Glutamatergic neuron (in vitro differentiated cells): ENCODE results near the gene DHDDS. TPM values are rescaled to one million over a fixed set of nuclear protein-coding genes. Genes with fewer than 3 reads are reported as not detected.
A peak's percentile ranks its signal among the peaks of the same experiment; 100 is the strongest.

Source experiments
- DNase-seq: peaks from one replicate; pipeline ENCODE4 v3.0.0; 2022
- H3K27ac Mint-ChIP-seq: one replicate; pipeline ENCODE4 v1.8.0; 2020; ENCODE audit warnings: mild to moderate bottlenecking, mixed read lengths, inconsistent platforms; ENCODE audit not compliant: unreplicated experiment
- H3K27me3 Mint-ChIP-seq: one replicate; pipeline ENCODE4 v1.8.0; 2020; ENCODE audit warnings: mild to moderate bottlenecking, moderate library complexity, mixed read lengths, inconsistent platforms; ENCODE audit not compliant: unreplicated experiment
- H3K36me3 Mint-ChIP-seq: one replicate; pipeline ENCODE4 v1.8.0; 2020; ENCODE audit warnings: mild to moderate bottlenecking, mixed read lengths, inconsistent platforms; ENCODE audit not compliant: unreplicated experiment
- H3K4me1 Mint-ChIP-seq: one replicate; pipeline ENCODE4 v1.8.0; 2020; ENCODE audit warnings: mild to moderate bottlenecking, low read depth, mixed read lengths, inconsistent platforms; ENCODE audit not compliant: unreplicated experiment
- H3K4me3 Mint-ChIP-seq: one replicate; pipeline ENCODE4 v1.8.0; 2020; ENCODE audit warnings: mild to moderate bottlenecking, mixed read lengths, inconsistent platforms; ENCODE audit not compliant: unreplicated experiment
- H3K9me3 Mint-ChIP-seq: one replicate; pipeline ENCODE4 v1.8.0; 2020; ENCODE audit warnings: mild to moderate bottlenecking, moderate library complexity, mixed read lengths, inconsistent platforms; ENCODE audit not compliant: unreplicated experiment
- total RNA-seq: library from RNA; stranded (reverse); fragmentation: NEBNext Ultra II Directional; extraction: Animal tissue kit (Norgen Biotek cat#: 25700); gene quantifications from one replicate; pipeline ENCODE4 v1.2.1, GENCODE V29; 2021; ENCODE audit not compliant: unreplicated experiment
- TF ChIP-seq, protein P1 (sequence below): fragments of 200-600 bp; sonication (generic); IDR thresholded peaks from one replicate; pipeline ENCODE4 v1.5.0; 2021; ENCODE audit not compliant: partially characterized antibody, unreplicated experiment

DHDDS gene
- total RNA-seq, 1 donor from 2014 or later: 64.6 TPM

DNA sequence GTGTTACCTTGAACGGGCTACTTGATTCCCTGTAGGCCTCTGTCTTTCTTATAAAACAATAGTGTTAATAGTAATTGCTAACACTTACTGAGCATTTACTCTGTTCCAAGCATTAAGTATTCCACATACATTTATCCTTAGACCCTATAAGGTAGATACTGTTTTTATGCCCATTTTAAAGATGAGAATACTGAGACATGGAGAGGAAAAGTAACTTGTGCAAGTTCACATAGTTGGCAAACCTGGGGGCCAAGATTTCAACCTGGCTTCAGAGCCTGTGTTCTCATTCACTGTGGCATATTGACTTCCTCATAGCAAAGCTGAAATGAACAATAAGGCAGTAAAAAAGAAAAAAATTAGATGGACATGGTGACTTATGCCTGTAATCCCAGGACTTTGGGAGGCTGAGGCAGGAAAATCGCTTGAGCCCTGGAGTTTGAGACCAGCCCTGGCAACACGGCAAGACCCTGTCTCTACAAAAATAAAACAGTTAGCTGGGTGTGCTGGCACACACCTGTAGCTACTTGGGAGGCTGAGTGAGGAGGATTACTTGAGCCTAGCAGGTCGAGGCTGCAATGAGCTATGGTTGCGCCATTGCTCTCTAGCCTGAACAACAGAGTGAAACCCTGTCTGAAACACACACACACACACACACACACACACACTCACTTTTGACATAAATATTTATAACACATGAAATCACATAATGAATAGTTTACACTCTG, 20.5 kb downstream of the DHDDS start:
- Mint-ChIP-seq H3K36me3 (no peaks in the 10 kb centered on the region), H3K27me3 (no peaks in the 10 kb centered on the region), H3K4me3 (no peak overlapping the region), H3K4me1 (no peaks in the 10 kb centered on the region), H3K9me3 (no peaks in the 10 kb centered on the region), H3K27ac (no peak overlapping the region)
- DNase-seq: no peak
- TF ChIP-seq, protein P1, sequence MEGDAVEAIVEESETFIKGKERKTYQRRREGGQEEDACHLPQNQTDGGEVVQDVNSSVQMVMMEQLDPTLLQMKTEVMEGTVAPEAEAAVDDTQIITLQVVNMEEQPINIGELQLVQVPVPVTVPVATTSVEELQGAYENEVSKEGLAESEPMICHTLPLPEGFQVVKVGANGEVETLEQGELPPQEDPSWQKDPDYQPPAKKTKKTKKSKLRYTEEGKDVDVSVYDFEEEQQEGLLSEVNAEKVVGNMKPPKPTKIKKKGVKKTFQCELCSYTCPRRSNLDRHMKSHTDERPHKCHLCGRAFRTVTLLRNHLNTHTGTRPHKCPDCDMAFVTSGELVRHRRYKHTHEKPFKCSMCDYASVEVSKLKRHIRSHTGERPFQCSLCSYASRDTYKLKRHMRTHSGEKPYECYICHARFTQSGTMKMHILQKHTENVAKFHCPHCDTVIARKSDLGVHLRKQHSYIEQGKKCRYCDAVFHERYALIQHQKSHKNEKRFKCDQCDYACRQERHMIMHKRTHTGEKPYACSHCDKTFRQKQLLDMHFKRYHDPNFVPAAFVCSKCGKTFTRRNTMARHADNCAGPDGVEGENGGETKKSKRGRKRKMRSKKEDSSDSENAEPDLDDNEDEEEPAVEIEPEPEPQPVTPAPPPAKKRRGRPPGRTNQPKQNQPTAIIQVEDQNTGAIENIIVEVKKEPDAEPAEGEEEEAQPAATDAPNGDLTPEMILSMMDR: no peak

DNA sequence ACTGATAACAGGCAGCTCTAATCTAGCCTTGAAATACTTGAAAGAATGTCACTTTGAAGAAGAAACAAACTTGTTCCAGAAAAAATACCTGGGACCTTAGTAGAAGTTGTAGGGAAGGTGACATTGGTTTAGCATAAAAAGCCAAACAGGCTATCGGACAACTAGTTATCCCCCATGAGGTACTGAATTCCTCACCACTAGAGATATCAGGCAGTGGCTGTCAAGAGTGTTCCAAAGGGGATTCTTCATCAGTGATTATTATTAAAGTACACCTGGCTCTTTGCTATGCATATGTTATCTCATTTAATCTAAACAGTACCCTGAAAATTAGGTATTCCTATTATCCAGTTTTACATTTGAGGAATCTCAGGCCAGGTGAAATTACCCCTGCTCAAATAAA, 27.0 kb downstream of the DHDDS start:
- H3K4me3 Mint-ChIP-seq: no peak overlapping the region
- no peaks in the 10 kb centered on the region for H3K9me3 Mint-ChIP-seq
- DNase-seq: no peak
- H3K27me3 Mint-ChIP-seq: no peaks in the 10 kb centered on the region
- H3K36me3 Mint-ChIP-seq: no peaks in the 10 kb centered on the region
- TF ChIP-seq, protein P1: no peak
- no peaks in the 10 kb centered on the region for H3K4me1 Mint-ChIP-seq
- no peak overlapping the region for H3K27ac Mint-ChIP-seq

DNA sequence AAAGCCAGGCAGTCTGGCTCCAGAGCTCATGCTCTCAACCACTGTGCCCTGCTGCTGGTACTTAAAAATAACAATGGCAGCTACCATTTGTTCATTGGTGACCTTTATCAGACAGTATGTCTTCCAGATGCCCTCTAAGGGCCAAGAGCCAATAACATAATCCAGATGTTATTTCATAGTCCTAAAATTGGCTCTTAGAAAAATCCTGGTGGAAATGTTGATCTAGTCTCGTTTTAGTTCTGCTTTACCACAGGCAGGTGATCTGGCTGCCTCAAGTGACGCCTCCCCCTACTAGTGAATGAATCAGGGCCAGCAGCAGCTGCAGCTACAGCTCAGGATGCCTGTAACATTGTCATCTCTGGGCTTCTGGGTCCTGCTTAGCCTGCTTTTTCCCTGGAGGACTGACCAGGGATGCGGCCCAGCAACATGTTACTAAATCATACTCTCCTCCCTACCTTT, 27.5 kb downstream of the DHDDS start:
- Mint-ChIP-seq H3K27me3 (no peaks in the 10 kb centered on the region), H3K4me1 (no peaks in the 10 kb centered on the region), H3K9me3 (no peaks in the 10 kb centered on the region), H3K36me3 (peaks cover 1% of the 10 kb centered on the region), H3K4me3 (no peak overlapping the region), H3K27ac (no peak overlapping the region)
- no peak for DNase-seq
- TF ChIP-seq, protein P1: no peak

DNA sequence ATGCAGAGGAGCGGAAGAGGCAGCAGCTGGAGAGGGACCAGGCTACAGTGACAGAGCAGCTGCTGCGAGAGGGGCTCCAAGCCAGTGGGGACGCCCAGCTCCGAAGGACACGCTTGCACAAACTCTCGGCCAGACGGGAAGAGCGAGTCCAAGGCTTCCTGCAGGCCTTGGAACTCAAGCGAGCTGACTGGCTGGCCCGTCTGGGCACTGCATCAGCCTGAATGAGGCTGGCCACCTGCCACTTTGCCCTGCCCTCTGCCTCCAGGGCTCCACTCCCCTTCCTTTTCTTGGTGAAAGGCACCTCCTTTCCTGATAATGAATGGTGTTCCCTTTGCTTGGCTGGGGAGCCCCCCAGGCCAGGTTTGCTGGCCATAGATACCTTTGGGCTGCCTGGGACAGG, 36.8 kb downstream of the DHDDS start:
- no peak overlapping the region for H3K4me3 Mint-ChIP-seq
- H3K36me3 Mint-ChIP-seq: peaks cover 9% of the 10 kb centered on the region
- H3K9me3 Mint-ChIP-seq: peaks cover 10% of the 10 kb centered on the region
- H3K27ac Mint-ChIP-seq: peak overlapping the region; percentile 43
- TF ChIP-seq, protein P1: no peak
- H3K27me3 Mint-ChIP-seq: peaks cover 11% of the 10 kb centered on the region
- peak; percentile 24 for DNase-seq
- H3K4me1 Mint-ChIP-seq: peaks cover 30% of the 10 kb centered on the region

DNA sequence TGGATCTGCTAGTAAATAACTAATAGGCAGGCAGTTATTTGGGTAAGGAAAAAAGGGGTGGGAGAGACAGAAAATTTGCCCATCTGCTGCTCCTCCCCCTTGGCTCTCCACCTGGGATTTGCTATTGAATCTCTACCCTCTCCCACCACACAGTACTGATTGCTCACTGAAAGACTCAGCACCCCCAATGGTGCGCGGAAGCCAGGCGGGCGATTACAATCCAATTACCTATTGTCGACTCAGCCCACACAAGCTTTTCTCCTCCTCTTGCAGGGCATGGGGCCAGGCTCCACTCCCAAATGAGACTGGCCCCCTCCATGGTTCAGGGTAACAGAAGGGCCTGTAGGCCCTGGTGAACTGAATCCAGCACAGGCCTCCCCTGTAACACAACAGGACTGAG, 37.4 kb downstream of the DHDDS start:
- peaks cover 33% of the 10 kb centered on the region for H3K4me1 Mint-ChIP-seq
- TF ChIP-seq, protein P1: no peak
- DNase-seq: no peak
- H3K36me3 Mint-ChIP-seq: peaks cover 8% of the 10 kb centered on the region
- H3K4me3 Mint-ChIP-seq: peak overlapping the region; percentile 10
- H3K27ac Mint-ChIP-seq: peak overlapping the region; percentile 75
- peaks cover 11% of the 10 kb centered on the region for H3K27me3 Mint-ChIP-seq
- H3K9me3 Mint-ChIP-seq: peaks cover 10% of the 10 kb centered on the region
